D721Med (cell line): ENCODE measurements around the gene FBXO11.

Source experiments
- DNase-seq: peaks from one replicate; pipeline ENCODE4 v3.0.0; 2011; ENCODE audit warnings: low spot score; ENCODE audit not compliant: insufficient read length
- FAIRE-seq: peaks from 2 replicates; lab custom pipeline; 2011; peaks lifted over from hg19 to GRCh38; lab: Jason Lieb, UNC
- CTCF ChIP-seq: IDR thresholded peaks from 2 replicates; pipeline ENCODE4 v1.5.1; 2012; ENCODE audit warnings: mild to moderate bottlenecking, control low read depth; ENCODE audit not compliant: insufficient read depth; ENCODE audit errors: missing control alignments

FBXO11 gene

GRCh38 chr2:47864566-47864965 is 41.7 kb downstream of the FBXO11 start:
- FAIRE-seq = no peak
- no peak for DNase-seq
- TF ChIP-seq CTCF = no peak

DNA sequence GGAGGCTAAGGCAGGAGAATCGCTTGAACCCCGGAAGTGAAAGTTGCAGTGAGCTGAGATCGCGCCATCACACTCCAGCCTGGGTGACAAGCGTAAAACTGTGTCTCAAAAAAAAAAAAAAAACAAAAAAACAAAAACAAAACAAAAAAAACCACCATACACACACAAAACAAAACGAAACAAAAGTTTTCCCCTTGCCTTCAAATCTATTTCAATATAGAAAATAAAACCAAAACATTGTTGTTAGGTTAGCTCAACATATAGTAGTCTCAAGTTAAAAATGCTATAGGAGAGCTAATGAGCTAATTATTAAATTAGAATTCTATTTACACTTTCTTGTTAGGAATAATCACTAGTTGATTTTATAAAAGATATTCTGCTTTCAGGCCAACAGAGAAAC is 43.3 kb downstream of the FBXO11 start:
- TF ChIP-seq CTCF = no peak
- DNase-seq (no peak), FAIRE-seq (no peak)

DNA sequence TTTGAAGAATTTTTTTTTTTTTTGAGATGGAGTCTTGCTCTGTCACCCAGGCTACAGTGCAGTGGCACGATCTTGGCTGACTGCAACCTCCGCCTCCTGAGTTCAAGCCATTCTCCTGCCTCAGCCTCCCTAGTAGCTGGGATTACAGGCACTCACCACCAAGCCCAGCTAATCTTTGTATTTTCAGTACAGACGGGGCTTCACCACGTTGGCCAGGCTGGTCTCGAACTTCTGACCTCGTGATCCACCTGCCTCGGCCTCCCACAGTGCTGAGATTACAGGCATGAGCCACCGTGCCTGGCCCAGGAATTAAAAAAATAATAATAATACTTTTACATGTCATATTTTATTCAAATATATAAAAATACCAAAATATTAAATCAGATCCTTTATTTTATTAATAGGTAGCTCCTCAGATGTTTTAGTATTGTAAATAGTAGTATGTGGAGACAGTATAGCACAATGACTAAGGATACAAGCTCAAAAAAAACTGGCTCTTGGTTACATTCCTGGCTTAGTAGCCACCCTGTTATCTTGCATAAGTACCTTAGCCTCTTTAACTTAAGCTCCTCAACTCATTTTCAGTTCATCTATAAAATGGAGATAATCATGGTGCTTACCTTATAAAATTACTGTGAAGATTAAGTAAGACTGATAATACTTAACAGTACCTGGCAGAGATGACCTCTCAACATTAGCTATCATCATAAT is 53.1 kb downstream of the FBXO11 start:
- peak; percentile 98 for FAIRE-seq

GRCh38 chr2:47850198-47850597 is 56.1 kb downstream of the FBXO11 start:
- DNase-seq = no peak
- TF ChIP-seq CTCF = no peak
- no peak for FAIRE-seq

More for the DNA sequence above, 53.1 kb downstream of the FBXO11 start:
- peak; percentile 38 for DNase-seq

GRCh38 chr2:47849368-47849767 is 56.9 kb downstream of the FBXO11 start:
- TF ChIP-seq CTCF = no peak
- DNase-seq = no peak
- FAIRE-seq = no peak

DNA sequence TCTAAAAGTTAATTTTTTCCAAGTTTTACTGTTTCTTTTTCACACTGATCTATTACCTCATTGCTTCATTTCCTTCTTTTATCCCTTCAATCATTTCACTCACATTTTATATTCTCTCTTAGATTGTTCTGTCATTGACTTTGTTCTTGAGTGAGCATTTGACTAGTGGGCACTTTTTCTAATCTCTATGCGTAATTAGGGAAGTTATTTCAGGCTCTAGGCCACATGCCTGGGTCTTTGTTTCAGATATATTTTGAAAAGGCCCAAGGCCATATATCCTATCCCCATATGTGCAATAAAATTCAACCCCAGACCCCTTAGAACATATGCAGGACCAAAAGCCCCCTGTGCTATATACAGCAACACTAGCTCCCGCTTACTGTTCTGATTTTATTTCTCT is 62.1 kb downstream of the FBXO11 start:
- no peak for TF ChIP-seq CTCF
- DNase-seq (no peak), FAIRE-seq (no peak)

DNA sequence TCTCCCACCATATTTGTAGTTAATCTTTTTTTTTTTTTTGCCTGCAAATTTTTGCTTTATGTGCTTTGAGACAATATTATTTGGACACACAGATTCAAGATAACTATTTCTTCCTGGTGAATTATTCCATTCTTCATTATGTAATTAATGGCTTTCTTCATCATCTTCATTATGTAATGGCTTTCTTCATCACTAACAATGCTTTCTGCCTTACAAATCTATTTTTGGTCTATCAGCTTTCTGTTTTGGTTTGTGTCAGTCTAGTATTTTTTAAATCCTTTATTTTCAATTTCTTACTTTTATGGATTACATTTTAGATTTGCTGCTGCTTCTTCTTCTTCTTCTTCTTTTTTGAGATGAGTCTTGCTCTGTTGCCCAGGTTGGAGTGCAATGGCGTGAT is 62.9 kb downstream of the FBXO11 start:
- TF ChIP-seq CTCF = no peak
- DNase-seq (no peak), FAIRE-seq (no peak)
